ENCODE measurements around the gene MAEA. TPM values are rescaled to one million over a fixed set of nuclear protein-coding genes. Genes with fewer than 3 reads are reported as not detected.

MAEA gene
- total RNA-seq, 2 experiments from 2014 or later, result 61.5 to 63.2 TPM

DNA sequence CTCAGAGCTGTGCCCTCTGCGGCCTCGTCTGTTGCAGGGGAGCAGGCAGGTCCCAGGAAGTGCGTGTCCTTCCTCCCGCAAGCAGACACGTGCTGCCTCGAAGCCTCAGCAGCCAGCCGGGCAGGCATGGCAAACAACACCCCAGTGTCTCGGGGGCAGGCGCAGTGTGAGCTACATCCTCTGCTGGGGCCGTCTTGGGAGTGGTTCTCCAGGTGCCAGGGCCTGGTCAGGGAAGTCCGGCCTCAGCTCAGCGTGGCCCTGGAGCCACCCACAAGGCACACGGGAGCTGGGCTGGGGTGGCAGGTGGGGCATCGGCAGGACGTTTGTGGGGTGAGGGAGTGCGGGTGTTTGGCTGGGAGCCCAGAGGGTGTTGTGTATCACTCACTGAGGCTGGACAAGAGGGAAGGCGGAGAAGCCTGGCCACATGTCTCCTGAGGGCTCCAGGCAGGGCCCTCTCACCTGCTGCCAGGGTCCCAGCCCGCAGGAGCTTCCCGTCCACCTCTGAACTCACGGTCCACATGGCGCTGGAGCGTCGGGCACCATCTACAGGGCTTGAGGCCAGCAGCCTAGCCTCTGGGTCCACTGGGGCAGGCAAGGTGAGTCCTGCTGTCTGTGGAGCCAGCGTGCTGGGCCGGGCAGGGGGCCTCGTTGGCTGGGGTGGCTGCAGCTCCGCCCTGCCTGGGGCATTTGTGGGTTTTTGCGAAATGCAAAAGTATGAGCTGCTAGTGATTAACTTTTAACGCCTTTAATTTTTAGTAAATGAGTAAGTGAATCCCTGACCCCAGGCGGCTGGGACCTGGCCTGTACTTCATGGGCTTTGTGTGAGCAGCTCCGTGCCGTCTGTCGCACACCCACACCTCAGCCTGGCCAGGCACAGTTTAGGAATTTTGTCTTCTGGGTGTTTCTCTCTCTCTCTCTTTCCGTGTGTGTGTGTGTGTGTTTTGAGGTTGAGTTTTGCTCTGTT lies 40.0 kb downstream of the MAEA start:
- peaks cover 50% of the 10 kb centered on the region for H3K36me3 Mint-ChIP-seq (ENCODE audit: low read depth)
- H3K4me1 Mint-ChIP-seq (ENCODE audit: low read depth), result peaks cover 32% of the 10 kb centered on the region
- H3K4me1 ChIP-seq (ENCODE audit: insufficient read depth, low read length), result peaks cover 79% of the 10 kb centered on the region
- ATAC-seq (ENCODE audit: poor library complexity), result peak; percentile 63
- no peak overlapping the region for H3K4me3 ChIP-seq (ENCODE audit: low read length)
- H3K4me3 Mint-ChIP-seq, result peak overlapping the region; percentile 83
- peak in 10 of 14 experiments; percentile 15 to 84 (median 56) for DNase-seq
- H3K27ac Mint-ChIP-seq, result peak overlapping the region; percentile 91
- peaks cover 64% of the 10 kb centered on the region for H3K36me3 ChIP-seq (ENCODE audit: insufficient read depth, low read length)
- CTCF ChIA-PET, result interaction anchor here (1.2 to 2.1 kb wide), 3 partner anchors 11 to 39 kb away, joined by 3 to 15 read pairs (median 5); no protein-coding TSS in a partner anchor
- TF ChIP-seq, protein P1, sequence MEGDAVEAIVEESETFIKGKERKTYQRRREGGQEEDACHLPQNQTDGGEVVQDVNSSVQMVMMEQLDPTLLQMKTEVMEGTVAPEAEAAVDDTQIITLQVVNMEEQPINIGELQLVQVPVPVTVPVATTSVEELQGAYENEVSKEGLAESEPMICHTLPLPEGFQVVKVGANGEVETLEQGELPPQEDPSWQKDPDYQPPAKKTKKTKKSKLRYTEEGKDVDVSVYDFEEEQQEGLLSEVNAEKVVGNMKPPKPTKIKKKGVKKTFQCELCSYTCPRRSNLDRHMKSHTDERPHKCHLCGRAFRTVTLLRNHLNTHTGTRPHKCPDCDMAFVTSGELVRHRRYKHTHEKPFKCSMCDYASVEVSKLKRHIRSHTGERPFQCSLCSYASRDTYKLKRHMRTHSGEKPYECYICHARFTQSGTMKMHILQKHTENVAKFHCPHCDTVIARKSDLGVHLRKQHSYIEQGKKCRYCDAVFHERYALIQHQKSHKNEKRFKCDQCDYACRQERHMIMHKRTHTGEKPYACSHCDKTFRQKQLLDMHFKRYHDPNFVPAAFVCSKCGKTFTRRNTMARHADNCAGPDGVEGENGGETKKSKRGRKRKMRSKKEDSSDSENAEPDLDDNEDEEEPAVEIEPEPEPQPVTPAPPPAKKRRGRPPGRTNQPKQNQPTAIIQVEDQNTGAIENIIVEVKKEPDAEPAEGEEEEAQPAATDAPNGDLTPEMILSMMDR (IDR thresholded peaks at IDR 0.05), result no peak
- H3K27me3 Mint-ChIP-seq, result no peaks in the 10 kb centered on the region
- H3K27ac ChIP-seq (ENCODE audit: low read depth in 1 of 2, low read length in 2 of 2), result peak overlapping the region; percentile 41 to 47
- no peaks in the 10 kb centered on the region for H3K9me3 Mint-ChIP-seq
- H3K9me3 ChIP-seq (ENCODE audit: control insufficient read depth in 1 of 2, insufficient read depth in 1 of 2, low read length in 2 of 2), result no peaks in the 10 kb centered on the region
- POLR2A ChIA-PET, result interaction anchor here (1.1 to 3.2 kb wide), 8 partner anchors 14 to 164 kb away, joined by 3 to 48 read pairs (median 8); partner anchors contain the start of genes MAEA and UVSSA
- H3K27me3 ChIP-seq (ENCODE audit: control insufficient read depth in 1 of 2, insufficient read depth in 2 of 2, low read length in 2 of 2), result no peaks in the 10 kb centered on the region
- intact Hi-C loops (cut with DNase I, micrococcal nuclease), result loop anchor here (1.0 to 5.0 kb wide), 3 partner anchors 17 to 82 kb away; partner anchors contain the start of genes UVSSA (in 2 of the 2), CTBP1 (in 1 of the 2) and MAEA (in 1 of the 2)

DNA sequence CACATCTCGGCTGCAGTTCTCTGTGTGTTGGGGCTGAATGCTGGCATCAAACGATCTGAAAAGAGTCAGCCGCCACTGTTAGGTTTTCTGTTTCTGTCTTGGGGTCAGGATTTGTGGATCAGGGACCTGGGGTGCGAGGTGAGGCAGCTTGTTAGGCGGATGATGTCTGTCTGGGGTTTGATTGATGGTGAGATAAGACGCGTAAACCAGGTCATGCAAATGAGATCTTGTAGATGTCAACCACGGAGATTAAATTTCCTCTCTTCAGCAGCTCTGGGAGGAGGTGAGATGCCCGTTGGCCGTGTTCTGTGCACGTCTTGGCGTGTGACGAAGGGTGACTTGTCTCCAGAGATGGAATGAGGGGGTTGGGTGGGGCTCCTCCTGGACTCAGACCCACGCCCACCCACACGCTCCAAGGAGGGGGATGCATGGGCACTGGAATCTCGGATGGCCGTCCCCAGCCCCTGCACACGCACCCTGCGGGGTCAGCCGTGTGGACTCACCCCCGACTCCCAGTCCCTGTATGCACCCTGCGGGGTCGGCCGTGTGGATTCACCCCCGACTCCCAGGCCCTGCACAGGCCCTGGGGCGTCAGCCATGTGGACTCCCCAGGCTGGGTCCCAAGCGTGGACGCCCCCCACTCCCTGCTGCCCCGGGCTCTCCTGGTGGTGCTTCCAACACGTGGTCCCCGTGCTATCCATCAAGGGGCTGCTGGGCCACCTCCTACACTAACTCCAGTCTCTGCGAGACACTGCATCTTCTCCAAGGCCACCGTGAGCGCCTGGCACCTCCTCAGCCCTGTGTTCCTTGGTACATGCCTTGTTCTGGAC lies 41.3 kb downstream of the MAEA start:
- Histone ChIP-seq H3K27ac (ENCODE audit: low read depth in 1 of 2, low read length in 2 of 2) (peak overlapping the region; percentile 26 to 47), H3K9me3 (ENCODE audit: control insufficient read depth in 1 of 2, insufficient read depth in 1 of 2, low read length in 2 of 2) (no peaks in the 10 kb centered on the region), H3K36me3 (ENCODE audit: insufficient read depth, low read length) (peaks cover 57% of the 10 kb centered on the region), H3K4me3 (ENCODE audit: low read length) (peak overlapping the region; percentile 19), H3K4me1 (ENCODE audit: insufficient read depth, low read length) (peaks cover 74% of the 10 kb centered on the region), H3K27me3 (ENCODE audit: control insufficient read depth in 1 of 2, insufficient read depth in 2 of 2, low read length in 2 of 2) (no peaks in the 10 kb centered on the region)
- Mint-ChIP-seq H3K4me3 (peak overlapping the region; percentile 76), H3K36me3 (ENCODE audit: low read depth) (peaks cover 52% of the 10 kb centered on the region), H3K27ac (peak overlapping the region; percentile 91), H3K27me3 (no peaks in the 10 kb centered on the region), H3K4me1 (ENCODE audit: low read depth) (peaks cover 36% of the 10 kb centered on the region), H3K9me3 (no peaks in the 10 kb centered on the region)
- ChIA-PET POLR2A (interaction anchor here (1.1 to 3.2 kb wide), 6 partner anchors 16 to 83 kb away, joined by 3 to 48 read pairs (median 11); partner anchors contain the start of genes MAEA and UVSSA), CTCF (interaction anchor here (1.2 to 1.9 kb wide), 2 partner anchors 15 to 40 kb away, joined by 3 to 15 read pairs; no protein-coding TSS in a partner anchor)
- ATAC-seq (ENCODE audit: poor library complexity) (peak; percentile 81), DNase-seq (peak; percentile 37 to 94 (median 58))
- TF ChIP-seq, protein P1 (IDR thresholded peaks at IDR 0.05), result no peak
- intact Hi-C loops (cut with DNase I, micrococcal nuclease), result loop anchor here (1.0 to 5.0 kb wide), 3 partner anchors 16 to 84 kb away; partner anchors contain the start of genes UVSSA (in 2 of the 2), CTBP1 (in 1 of the 2) and MAEA (in 1 of the 2)
